Islet precursor cell (in vitro differentiated cells): ENCODE measurements around the gene SH3BP2.

ENCODE experiments used
- DNase-seq: peaks from one replicate; pipeline ENCODE4 v3.0.0-alpha.2; 2018

SH3BP2 gene

GRCh38 chr4:2858451-2859217 is 65.7 kb downstream of the SH3BP2 start:
- DNase-seq: no peak

GRCh38 chr4:2859514-2859913 is 66.6 kb downstream of the SH3BP2 start:
- DNase-seq: no peak

- peak; percentile 59 for DNase-seq
Observed at GRCh38 chr4:2860391-2861348, 67.8 kb downstream of the SH3BP2 start.

- no peak for DNase-seq
Observed at GRCh38 chr4:2861631-2862436, 68.9 kb downstream of the SH3BP2 start.

- DNase-seq: peak; percentile 60
Observed at GRCh38 chr4:2862528-2862927, 69.6 kb downstream of the SH3BP2 start.

GRCh38 chr4:2863649-2864048 is 70.8 kb downstream of the SH3BP2 start:
- DNase-seq: no peak

- no peak for DNase-seq
Observed at GRCh38 chr4:2865196-2865780, 72.4 kb downstream of the SH3BP2 start.

- no peak for DNase-seq
Observed at GRCh38 chr4:2866160-2866861, 73.4 kb downstream of the SH3BP2 start.

- DNase-seq: no peak
Observed at GRCh38 chr4:2866891-2867290, 74.0 kb downstream of the SH3BP2 start.

GRCh38 chr4:2867758-2868491 is 75.0 kb downstream of the SH3BP2 start:
- no peak for DNase-seq

GRCh38 chr4:2868877-2869487 is 76.1 kb downstream of the SH3BP2 start:
- DNase-seq: no peak

- DNase-seq: no peak
Observed at GRCh38 chr4:2869659-2870058, 76.8 kb downstream of the SH3BP2 start.

- no peak for DNase-seq
Observed at GRCh38 chr4:2870082-2870481, 77.2 kb downstream of the SH3BP2 start.

- no peak for DNase-seq
Observed at GRCh38 chr4:2871466-2871865, 78.6 kb downstream of the SH3BP2 start.

GRCh38 chr4:2871911-2872310 is 79.0 kb downstream of the SH3BP2 start:
- DNase-seq: no peak

GRCh38 chr4:2873329-2873728 is 80.4 kb downstream of the SH3BP2 start:
- DNase-seq: no peak

GRCh38 chr4:2874861-2875260 is 82.0 kb downstream of the SH3BP2 start:
- peak; percentile 41 for DNase-seq

GRCh38 chr4:2875556-2875955 is 82.7 kb downstream of the SH3BP2 start:
- DNase-seq: no peak

GRCh38 chr4:2878346-2878745 is 85.5 kb downstream of the SH3BP2 start:
- peak; percentile 24 for DNase-seq

GRCh38 chr4:2879026-2879425 is 86.1 kb downstream of the SH3BP2 start:
- peak; percentile 32 for DNase-seq

- DNase-seq: no peak
Observed at GRCh38 chr4:2881431-2881830, 88.5 kb downstream of the SH3BP2 start.
